Gastrocnemius medialis (tissue), 4 donors: ENCODE measurements around the gene ERCC6.

Experiments used
- CTCF ChIP-seq, 5 experiments: fragments of 450-650 bp in 3 of 5; fragments of 200-600 bp in 2 of 5; sonication (generic) in 2 of 5; IDR thresholded peaks in 4 of 5; conservative IDR thresholded peaks in 1 of 5; 1 replicate in 4 of 5; 2 replicates in 1 of 5; pipeline ENCODE4 v1.5.1; 2016 to 2019; ENCODE audit warnings: antibody characterized with exemption in 5 of 5, mild to moderate bottlenecking in 3 of 5, moderate library complexity in 3 of 5
- POLR2A ChIP-seq, 2 donors: fragments of 450-650 bp; IDR thresholded peaks; one replicate each; pipeline ENCODE4 v1.6.1; 2017; ENCODE audit warnings: antibody characterized with exemption in 2 of 2, mild to moderate bottlenecking in 2 of 2, moderate library complexity in 2 of 2

DNA sequence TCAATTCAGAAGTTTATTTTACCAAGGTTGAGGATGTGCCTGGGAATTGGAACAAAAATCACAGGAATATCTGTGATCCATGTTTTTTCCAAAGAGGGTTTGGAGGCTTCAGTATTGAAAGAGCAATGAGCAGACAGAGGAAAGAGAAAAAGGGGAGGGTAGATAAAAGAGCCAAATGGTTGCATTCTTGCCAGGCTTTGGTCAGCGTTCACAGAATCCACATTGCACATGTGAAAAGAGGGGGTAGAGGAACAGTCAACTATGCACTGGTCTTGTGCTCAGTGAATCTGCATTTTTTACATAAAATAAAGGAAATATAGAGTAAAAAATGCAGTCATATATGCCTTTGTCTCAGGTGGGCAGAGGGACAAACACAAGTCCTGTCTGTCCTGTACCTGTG lies 20.6 kb upstream of the ERCC6 start:
- TF ChIP-seq CTCF (IDR thresholded peaks at IDR 0.05 in 4 of 5, conservative IDR thresholded peaks at IDR 0.05 in 1 of 5) (no peak), POLR2A (IDR thresholded peaks at IDR 0.05) (no peak)
